B cell (primary cell): Measurements from ENCODE around the gene PCSK6.

Experiments
- EZH2 ChIP-seq: IDR thresholded peaks from 2 replicates; pipeline ENCODE4 v1.6.1; 2012; ENCODE audit warnings: borderline replicate concordance, low read depth, mild to moderate bottlenecking, moderate library complexity, low read length; ENCODE audit not compliant: insufficient read depth, poor library complexity, severe bottlenecking
- TF ChIP-seq, protein P1 (sequence below): fragments of 200-600 bp; IDR thresholded peaks from one replicate; pipeline ENCODE4 v1.8.0; 2022; ENCODE audit warnings: antibody characterized with exemption, mild to moderate bottlenecking

DNA sequence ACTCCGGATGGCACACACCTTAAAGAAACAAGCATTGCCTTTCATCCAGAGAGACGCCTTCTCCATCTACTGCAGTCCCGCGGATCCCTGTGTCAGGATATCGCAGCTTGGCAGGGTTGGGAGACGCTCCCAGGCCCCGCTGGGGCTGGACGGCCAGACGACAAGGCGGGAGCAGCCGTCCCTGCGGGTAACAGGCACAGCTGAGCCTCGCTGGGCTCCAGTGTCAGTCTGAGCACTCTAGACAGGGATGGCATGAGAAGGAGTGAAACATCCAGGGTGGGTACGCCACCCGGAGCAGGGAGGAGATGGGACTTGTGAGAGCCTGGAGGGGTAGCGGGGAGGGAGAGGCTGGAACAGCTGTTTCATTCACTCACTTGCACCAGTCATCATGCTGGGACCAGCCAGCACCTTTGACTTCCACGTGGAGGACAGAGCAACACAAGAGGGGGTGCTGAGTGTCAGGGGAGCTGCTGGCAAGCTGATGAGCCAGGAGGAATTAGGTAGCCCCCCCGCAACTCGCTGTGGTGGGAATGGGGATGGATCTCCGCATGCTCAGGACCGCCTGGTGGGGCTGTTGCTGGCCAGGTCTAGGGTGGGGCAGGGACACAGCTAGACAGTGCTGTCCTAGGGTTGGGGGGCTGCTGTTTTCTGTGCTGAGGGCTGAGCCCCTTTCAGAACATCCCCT is 162.9 kb downstream of the PCSK6 start:
- TF ChIP-seq, protein P1, sequence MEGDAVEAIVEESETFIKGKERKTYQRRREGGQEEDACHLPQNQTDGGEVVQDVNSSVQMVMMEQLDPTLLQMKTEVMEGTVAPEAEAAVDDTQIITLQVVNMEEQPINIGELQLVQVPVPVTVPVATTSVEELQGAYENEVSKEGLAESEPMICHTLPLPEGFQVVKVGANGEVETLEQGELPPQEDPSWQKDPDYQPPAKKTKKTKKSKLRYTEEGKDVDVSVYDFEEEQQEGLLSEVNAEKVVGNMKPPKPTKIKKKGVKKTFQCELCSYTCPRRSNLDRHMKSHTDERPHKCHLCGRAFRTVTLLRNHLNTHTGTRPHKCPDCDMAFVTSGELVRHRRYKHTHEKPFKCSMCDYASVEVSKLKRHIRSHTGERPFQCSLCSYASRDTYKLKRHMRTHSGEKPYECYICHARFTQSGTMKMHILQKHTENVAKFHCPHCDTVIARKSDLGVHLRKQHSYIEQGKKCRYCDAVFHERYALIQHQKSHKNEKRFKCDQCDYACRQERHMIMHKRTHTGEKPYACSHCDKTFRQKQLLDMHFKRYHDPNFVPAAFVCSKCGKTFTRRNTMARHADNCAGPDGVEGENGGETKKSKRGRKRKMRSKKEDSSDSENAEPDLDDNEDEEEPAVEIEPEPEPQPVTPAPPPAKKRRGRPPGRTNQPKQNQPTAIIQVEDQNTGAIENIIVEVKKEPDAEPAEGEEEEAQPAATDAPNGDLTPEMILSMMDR, result no peak
- no peak for TF ChIP-seq EZH2
